GM21360 (cell line): ENCODE measurements around the gene BEST2.
A peak's percentile ranks its signal among the peaks of the same experiment; 100 is the strongest.
"Not testable (repeated sequence)": the region's sequence is repeated elsewhere in the genome, so short reads cannot be mapped to it uniquely, and the experiment has no call there.

Experiments used
- ATAC-seq: cut with Tn5 transposase; IDR thresholded peaks from one replicate; pipeline ENCODE4 v1.9.1; 2021; ENCODE audit warnings: mild to moderate bottlenecking, moderate library complexity; ENCODE audit not compliant: unreplicated experiment

Gene BEST2

DNA sequence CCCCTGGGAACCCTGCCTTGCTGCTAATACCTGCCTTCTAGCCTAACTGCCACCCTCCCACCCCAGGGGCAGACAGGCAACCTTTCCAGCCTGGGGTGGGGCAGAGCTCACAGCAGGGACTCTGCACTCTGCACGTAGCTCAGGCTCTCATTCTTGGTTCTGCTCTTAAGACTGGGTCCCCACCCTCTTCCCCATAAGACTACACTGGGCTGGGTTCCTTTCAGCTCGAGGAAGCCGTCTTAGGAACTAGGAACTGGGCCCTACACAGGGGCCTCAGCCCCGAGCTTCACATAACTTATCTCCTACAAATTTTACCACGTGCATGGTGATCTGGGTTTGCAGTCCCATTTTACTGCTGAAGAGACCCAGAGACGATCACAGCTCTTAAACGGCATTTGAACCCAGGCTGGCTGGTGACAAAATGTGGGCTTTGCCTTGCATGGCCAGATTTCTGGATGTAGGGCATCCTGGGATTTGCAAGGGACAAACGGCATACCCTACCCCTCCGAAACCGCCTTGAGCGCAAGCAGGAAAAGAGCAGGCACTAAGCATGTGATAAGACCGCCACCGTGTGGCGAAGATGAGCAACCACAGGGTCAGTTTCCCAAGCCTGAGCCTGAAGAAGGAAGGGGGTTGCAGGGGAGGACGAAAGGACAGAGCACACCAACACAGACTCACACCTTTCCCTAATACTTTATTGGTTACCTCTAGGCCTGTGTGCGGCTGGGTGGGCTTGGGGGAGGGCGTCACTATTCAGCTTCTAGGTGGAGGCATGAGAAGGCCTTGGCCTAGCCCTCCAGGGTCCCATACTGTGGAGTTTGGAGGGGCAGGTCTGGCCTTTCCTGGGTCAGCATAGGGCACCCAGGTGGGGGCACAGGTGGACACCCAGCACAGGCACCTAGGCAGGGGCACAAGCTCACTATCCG, 44.8 kb downstream of the BEST2 start:
- ATAC-seq, result no peak

GRCh38 chr19:12797141-12797587, 45.6 kb downstream of the BEST2 start:
- ATAC-seq, result no peak

- not testable (repeated sequence) for ATAC-seq
These were observed 46.0 kb downstream of the BEST2 start for GRCh38 chr19:12797607-12798006.

GRCh38 chr19:12799742-12800465, 48.3 kb downstream of the BEST2 start:
- no peak for ATAC-seq

- ATAC-seq, result no peak
These were observed 48.8 kb downstream of the BEST2 start for GRCh38 chr19:12800466-12800770.

- no peak for ATAC-seq
These were observed 49.4 kb downstream of the BEST2 start for GRCh38 chr19:12800923-12801465.

- no peak for ATAC-seq
These were observed 50.1 kb downstream of the BEST2 start, which contains the start of the genes PRDX2 and THSD8 for GRCh38 chr19:12801466-12802266. Gene PRDX2 (minus strand): TSS chr19:12801800. CDS start chr19:12801261, 539 bp downstream. Gene THSD8 (plus strand): TSS chr19:12802069. CDS start chr19:12802072, 3 bp downstream.

DNA sequence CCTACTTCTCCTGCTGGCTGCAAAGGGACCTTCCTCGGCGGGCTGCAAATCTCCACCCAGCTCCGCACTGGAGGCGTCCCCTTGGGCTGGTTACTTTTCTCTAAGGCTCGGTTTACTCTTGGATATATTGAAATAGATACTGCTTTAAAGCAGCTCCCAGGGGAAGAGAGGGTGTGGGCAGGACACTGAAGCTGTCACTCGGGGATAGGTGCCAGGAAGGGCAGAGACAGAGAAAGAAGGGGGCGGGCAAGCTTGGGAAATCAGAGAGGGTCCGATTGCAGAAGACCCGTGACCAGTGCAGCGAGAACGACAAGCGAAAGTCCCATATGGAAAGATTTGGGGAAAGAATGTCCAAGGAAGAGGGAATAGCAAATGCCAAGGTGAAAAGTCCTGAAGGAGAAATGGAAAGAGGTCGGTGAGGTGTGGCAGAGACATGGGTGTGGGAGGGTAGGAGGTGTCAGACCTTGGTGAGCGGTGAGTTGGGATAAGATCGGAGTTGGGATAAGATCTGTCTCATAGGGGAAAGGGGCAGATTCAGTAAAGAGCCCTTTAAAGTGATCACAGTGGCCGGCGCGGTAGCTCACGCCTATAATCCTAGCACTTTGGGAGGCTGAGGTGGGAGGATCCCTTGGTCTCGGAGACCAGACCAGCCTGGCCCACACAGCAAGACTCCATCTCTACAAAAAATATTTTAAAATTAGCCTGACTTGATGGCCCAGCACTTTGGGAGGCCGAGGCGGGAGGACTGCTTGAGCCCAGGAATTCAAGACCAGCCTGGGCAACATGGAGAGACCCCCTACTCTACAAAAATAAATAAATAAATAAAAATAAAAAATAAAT, 50.9 kb downstream of the BEST2 start:
- no peak for ATAC-seq

GRCh38 chr19:12804051-12804450, 52.5 kb downstream of the BEST2 start:
- no peak for ATAC-seq

GRCh38 chr19:12806242-12807081, 54.9 kb downstream of the BEST2 start, which contains the start of gene RNASEH2A:
Gene RNASEH2A (plus strand): TSS chr19:12806584. CDS start chr19:12806674, 90 bp downstream.
- peak; percentile 74 for ATAC-seq
